Measurements from ENCODE around the gene IRF4.

Gene IRF4

DNA sequence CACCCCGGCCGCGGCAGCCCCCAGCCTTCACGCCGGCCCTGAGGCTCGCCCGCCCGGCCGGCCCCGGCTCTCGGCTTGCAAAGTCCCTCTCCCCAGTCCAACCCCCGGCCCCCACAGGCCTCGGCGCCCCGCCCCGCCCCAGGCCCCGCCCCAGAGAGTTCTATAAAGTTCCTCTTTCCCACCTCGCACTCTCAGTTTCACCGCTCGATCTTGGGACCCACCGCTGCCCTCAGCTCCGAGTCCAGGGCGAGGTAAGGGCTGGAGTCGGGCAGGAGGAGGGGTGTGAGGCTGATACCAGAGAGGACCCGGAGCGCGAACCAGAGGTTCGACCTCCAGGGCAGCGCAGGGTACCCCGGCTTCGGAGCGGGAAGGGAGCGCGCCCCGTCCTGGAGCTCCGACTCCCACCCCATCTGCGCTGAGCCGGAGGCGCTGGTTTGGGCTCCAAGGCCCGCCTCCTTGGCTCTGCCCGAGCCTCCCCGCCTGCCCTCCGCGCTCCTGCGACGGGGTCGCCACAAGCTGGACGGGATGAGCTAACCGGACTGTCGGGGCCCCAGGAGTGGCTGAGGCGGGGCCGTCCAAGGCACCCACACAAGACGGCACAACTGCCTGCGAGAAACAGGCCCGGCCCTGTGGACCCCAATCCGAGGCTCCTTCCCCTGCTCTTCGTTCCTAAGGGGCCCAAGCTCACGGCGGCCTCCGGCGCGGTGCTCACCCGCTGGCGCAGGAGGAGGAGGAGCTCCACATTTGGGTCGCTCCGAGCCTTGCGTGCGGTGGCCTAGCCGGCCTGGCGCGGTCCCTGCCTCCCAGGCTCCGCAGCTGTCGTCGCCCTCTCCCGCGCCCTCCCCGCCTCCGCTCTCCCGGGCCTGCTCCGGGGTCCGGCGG, at the start of gene IRF4:
Gene IRF4 (plus strand): TSS at position 194 of the 882 bp plus-strand sequence. CDS start 1,401 bp downstream, outside the sequence.
- TF ChIP-seq, protein P1, sequence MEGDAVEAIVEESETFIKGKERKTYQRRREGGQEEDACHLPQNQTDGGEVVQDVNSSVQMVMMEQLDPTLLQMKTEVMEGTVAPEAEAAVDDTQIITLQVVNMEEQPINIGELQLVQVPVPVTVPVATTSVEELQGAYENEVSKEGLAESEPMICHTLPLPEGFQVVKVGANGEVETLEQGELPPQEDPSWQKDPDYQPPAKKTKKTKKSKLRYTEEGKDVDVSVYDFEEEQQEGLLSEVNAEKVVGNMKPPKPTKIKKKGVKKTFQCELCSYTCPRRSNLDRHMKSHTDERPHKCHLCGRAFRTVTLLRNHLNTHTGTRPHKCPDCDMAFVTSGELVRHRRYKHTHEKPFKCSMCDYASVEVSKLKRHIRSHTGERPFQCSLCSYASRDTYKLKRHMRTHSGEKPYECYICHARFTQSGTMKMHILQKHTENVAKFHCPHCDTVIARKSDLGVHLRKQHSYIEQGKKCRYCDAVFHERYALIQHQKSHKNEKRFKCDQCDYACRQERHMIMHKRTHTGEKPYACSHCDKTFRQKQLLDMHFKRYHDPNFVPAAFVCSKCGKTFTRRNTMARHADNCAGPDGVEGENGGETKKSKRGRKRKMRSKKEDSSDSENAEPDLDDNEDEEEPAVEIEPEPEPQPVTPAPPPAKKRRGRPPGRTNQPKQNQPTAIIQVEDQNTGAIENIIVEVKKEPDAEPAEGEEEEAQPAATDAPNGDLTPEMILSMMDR (IDR thresholded peaks at IDR 0.05; ENCODE audit: poor library complexity, severe bottlenecking), result no peak
- ATAC-seq (ENCODE audit: low read depth), result no peak
- Histone ChIP-seq H3K36me3 (ENCODE audit: low read depth) (no peaks in the 10 kb centered on the region), H3K4me1 (ENCODE audit: insufficient read depth, poor library complexity, severe bottlenecking) (no peaks in the 10 kb centered on the region), H3K9me3 (ENCODE audit: severe bottlenecking) (no peaks in the 10 kb centered on the region), H3K4me3 (ENCODE audit: severe bottlenecking) (no peak within 1 kb of the TSS), H3K27me3 (ENCODE audit: insufficient read depth, poor library complexity, severe bottlenecking) (peaks cover 84% of the 10 kb centered on the region), H3K27ac (ENCODE audit: poor library complexity, severe bottlenecking) (no peak within 1 kb of the TSS)
- DNase-seq (ENCODE audit: low spot score), result no peak

DNA sequence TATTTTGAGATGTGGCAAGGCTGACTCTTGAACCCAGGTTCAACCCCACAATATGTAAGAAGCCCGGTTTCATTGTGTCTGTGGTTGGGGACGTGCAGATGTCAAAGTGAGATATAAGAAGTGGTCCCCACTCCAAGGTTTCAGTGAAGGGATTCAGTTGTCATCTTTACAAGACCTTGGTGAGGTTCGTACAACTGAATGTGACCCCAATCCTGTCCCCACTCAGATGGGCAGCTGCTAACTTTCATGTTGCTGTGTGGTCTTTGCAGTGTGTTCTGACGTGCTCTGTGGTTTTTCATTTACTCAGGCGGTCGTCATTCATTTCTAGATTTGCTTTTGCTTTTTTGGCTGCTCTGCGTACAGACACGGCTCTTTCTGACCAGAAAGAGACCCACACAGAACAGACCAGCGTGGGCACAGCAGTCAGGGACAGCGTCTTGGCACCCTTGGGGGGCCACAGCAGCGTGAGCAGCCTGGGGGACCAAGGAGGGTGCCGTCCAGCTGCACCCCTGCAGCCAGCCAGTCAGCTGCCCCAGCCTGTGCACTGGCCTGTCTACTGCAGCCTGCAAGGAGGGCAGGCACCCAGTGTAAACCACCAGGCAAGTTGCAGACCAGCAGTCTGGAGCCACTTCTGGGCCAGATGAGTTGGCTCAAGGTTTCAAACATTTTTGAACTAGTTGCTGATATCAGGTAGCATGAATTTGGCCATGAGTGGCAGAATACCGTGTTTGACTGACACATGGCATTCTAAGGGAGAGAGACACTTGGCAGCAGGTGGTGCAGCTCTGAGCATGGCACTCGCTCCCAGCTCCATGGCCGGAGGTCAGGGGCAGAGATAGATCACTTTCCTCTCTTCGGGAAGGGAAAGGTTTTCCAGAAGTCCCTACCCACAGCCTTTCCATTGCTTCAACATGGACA, 49.4 kb upstream of the IRF4 start:
- H3K4me3 ChIP-seq (ENCODE audit: severe bottlenecking), result no peak overlapping the region
- no peak for DNase-seq (ENCODE audit: low spot score)
- ATAC-seq (ENCODE audit: low read depth), result no peak

DNA sequence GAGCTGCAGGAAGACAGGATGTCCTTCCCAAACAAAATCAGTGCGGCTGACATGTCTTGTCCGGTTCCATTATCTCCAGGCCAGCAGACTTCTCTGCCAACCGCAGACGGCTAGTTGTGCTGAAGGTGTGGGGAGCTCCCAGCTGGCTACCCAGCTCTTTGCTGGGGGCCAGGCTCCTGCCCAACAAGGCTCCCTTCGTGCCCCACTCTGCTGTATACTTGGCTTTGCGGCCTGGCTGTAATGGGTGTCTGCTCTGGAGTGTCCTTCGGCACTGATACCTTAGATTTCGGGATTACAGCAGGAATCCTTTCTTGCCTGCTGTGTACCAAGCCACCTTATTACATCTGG, 48.7 kb upstream of the IRF4 start:
- TF ChIP-seq, protein P1 (IDR thresholded peaks at IDR 0.05; ENCODE audit: poor library complexity, severe bottlenecking), result no peak
- H3K27ac ChIP-seq (ENCODE audit: poor library complexity, severe bottlenecking), result no peak overlapping the region
- H3K4me1 ChIP-seq (ENCODE audit: insufficient read depth, poor library complexity, severe bottlenecking), result no peaks in the 10 kb centered on the region
- H3K27me3 ChIP-seq (ENCODE audit: insufficient read depth, poor library complexity, severe bottlenecking), result no peaks in the 10 kb centered on the region
- H3K36me3 ChIP-seq (ENCODE audit: low read depth), result no peaks in the 10 kb centered on the region
- H3K9me3 ChIP-seq (ENCODE audit: severe bottlenecking), result no peaks in the 10 kb centered on the region
- H3K4me3 ChIP-seq (ENCODE audit: severe bottlenecking), result no peak overlapping the region
- ATAC-seq (ENCODE audit: low read depth), result no peak
- DNase-seq (ENCODE audit: low spot score), result no peak

More for the DNA sequence above, 49.4 kb upstream of the IRF4 start:
- Histone ChIP-seq H3K27me3 (ENCODE audit: insufficient read depth, poor library complexity, severe bottlenecking) (no peaks in the 10 kb centered on the region), H3K9me3 (ENCODE audit: severe bottlenecking) (no peaks in the 10 kb centered on the region), H3K4me1 (ENCODE audit: insufficient read depth, poor library complexity, severe bottlenecking) (no peaks in the 10 kb centered on the region), H3K36me3 (ENCODE audit: low read depth) (no peaks in the 10 kb centered on the region), H3K27ac (ENCODE audit: poor library complexity, severe bottlenecking) (no peak overlapping the region)
- TF ChIP-seq, protein P1 (IDR thresholded peaks at IDR 0.05; ENCODE audit: poor library complexity, severe bottlenecking), result no peak

DNA sequence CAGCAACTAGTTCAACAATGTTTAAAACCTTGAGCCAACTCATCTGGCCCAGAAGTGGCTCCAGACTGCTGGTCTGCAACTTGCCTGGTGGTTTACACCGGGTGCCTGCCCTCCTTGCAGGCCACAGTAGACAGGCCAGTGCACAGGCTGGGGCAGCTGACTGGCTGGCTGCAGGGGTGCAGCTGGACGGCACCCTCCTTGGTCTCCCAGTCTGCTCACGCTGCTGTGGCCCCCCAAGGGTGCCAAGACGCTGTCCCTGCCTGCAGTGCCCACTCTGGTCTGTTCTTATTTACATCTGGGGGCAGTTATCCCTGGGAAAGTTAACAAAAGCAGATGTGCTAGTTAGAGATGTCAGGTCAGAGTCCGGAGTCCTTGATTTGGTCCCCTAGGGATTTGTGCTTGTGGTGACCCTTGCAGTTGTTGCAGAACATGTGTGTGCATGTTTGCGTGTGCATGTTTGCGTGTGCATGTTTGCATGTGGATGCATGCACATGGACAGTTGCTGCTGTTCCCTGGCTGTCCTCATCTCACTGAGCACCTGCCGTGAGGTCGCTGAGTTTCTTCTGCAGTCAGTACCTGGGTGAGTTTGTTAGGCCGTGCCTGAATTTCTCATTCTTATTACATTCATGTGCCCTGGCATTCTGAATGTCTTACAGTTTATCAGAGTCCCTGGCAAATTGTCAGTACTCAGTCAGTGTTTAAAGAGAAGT, 48.2 kb upstream of the IRF4 start:
- H3K9me3 ChIP-seq (ENCODE audit: severe bottlenecking), result no peaks in the 10 kb centered on the region
- H3K4me3 ChIP-seq (ENCODE audit: severe bottlenecking), result no peak overlapping the region
- DNase-seq (ENCODE audit: low spot score) (no peak), ATAC-seq (ENCODE audit: low read depth) (no peak)
- H3K27ac ChIP-seq (ENCODE audit: poor library complexity, severe bottlenecking), result no peak overlapping the region
- no peaks in the 10 kb centered on the region for H3K27me3 ChIP-seq (ENCODE audit: insufficient read depth, poor library complexity, severe bottlenecking)
- TF ChIP-seq, protein P1 (IDR thresholded peaks at IDR 0.05; ENCODE audit: poor library complexity, severe bottlenecking), result no peak
- H3K4me1 ChIP-seq (ENCODE audit: insufficient read depth, poor library complexity, severe bottlenecking), result no peaks in the 10 kb centered on the region
- H3K36me3 ChIP-seq (ENCODE audit: low read depth), result no peaks in the 10 kb centered on the region

Measured in RWPE2 (cell line).